Measurements from ENCODE around the gene GMEB2. TPM values are rescaled to one million over a fixed set of nuclear protein-coding genes. Genes with fewer than 3 reads are reported as not detected.

GMEB2 gene
- total RNA-seq, 1 experiment from 2014 or later: 17.0 TPM

DNA sequence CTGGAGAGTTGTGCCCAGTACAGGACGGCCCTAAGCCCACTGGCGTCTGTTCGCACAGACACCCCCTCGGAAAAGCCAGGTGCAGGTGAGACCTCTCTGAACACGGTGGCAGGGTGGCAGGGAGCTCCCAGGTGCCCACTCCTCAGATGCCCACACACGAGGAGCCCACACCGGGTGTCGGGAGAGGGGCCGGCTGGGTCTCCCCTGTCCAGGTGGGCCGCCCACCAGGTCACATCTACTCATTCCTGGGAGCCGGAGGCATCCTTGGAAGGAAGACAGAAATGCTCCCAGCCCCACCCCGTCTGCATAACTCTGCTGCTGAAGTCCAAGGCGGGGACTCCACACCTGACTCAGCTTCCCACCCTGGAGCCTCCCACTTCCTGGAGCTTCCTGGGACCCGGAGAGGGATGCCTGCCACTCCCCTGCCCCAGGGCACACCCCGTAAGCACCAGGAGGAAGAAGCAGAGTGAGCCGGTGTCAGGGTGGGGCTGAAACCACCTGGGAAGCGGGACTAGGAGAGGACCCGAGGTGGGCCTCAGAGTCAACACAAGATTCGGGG is 81.9 kb downstream of the GMEB2 start:
- DNase-seq: no peak
- Histone ChIP-seq H3K4me3 (ENCODE audit: insufficient read depth, low read depth, low read length) (no peak overlapping the region), H3K27me3 (ENCODE audit: control insufficient read depth, insufficient read depth, low read length) (no peaks in the 10 kb centered on the region), H3K36me3 (replicated peaks; ENCODE audit: control insufficient read depth, insufficient read depth, low read length) (no peaks in the 10 kb centered on the region)

DNA sequence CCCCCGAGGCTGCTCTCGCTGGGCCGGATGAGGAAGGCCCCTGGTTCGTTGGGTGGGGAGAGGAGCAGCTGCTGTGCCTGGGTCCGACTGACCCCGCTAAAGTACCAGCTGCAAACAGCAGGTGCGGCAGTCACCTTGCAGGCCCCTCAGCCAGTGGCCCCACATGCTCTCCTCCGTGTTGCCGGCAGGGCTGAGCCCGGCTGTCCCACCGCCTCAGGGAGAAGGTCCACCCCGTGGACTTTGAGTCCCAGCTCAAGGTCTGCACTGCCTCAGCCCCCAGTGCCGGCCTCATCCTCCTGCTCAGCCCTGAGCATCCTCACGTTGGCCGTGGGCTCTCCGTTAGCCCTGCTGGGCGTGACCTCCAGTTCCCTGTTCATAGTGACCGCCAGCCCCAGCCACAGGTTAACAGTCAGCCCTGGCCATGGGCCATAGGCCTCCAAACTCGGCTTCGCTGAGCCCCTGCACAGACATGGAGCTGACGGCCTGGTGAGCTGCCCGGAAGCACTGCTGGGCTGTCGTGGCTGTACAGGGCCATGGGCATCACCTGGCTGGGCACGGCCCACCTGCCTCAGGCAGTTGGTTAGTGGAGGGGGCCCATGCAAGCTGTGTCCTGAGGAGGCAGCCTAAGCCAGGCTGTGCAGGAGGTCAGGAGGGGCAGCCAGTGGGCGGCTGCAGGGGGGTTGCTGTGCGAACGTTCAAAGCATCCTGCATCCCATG is 82.5 kb downstream of the GMEB2 start:
- H3K27me3 ChIP-seq (ENCODE audit: control insufficient read depth, insufficient read depth, low read length): no peaks in the 10 kb centered on the region
- DNase-seq: no peak
- H3K36me3 ChIP-seq (replicated peaks; ENCODE audit: control insufficient read depth, insufficient read depth, low read length): no peaks in the 10 kb centered on the region
- no peak overlapping the region for H3K4me3 ChIP-seq (ENCODE audit: insufficient read depth, low read depth, low read length)

DNA sequence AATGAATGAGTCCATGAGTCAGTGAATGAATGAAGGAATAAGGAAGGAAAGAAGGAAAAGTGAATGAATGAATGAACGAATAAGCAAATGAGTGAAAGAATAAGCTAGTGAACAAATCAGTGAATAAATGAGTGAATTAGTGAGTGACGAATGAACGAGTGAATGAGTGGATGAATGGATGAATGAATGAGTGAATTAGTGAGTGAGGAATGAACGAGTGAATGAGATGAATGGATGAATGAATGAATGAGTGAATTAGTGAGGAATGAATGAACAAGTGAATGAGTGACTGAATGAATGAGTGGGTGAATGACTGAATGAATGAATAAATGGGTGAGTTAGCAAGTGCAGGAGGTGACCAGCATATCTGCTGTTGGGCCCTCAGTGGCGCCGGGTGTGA is 83.2 kb downstream of the GMEB2 start:
- no peak for DNase-seq
- Histone ChIP-seq H3K4me3 (ENCODE audit: insufficient read depth, low read depth, low read length) (no peak overlapping the region), H3K36me3 (replicated peaks; ENCODE audit: control insufficient read depth, insufficient read depth, low read length) (no peaks in the 10 kb centered on the region), H3K27me3 (ENCODE audit: control insufficient read depth, insufficient read depth, low read length) (no peaks in the 10 kb centered on the region)

DNA sequence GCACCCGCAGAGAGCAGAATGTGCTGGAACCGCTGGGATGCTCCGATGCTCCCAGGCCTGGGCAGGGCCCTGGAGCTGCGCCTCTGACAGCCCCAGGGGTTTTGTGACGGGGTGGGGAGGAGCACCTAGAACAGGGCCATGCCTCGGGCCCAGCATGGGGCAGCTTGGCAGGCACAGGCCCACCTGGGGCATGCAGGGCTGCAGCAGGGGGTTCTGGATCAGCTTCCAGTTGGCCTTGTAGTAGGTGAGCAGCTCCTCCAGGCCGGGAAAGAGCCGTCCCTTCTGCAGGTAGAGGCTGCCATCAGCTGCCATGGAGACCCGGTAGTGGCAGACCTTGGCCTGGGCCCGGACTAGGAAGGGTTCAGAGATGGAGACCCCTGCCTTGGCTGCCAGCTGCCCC is 83.8 kb downstream of the GMEB2 start:
- no peak overlapping the region for H3K4me3 ChIP-seq (ENCODE audit: insufficient read depth, low read depth, low read length)
- no peaks in the 10 kb centered on the region for H3K36me3 ChIP-seq (replicated peaks; ENCODE audit: control insufficient read depth, insufficient read depth, low read length)
- H3K27me3 ChIP-seq (ENCODE audit: control insufficient read depth, insufficient read depth, low read length): no peaks in the 10 kb centered on the region
- DNase-seq: no peak

DNA sequence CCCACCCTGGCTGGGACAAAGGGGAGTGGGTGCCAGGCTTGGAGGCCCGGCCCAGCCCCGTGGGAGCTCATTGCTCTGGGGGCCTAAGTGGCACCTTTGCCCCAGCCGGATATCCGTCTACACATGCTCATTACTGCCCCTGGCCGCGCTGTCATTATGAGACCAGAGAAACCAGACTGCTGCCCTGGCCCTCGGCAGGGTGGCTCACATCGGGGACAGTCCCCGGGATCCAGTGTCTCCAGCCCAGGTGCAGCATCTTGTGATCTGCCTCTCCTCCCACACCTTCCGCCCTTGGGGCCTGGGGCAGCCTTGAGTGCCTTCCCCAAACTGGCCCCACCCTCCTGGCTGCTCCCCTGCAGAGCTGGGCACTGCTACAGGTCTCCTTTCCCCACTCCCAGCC is 84.2 kb downstream of the GMEB2 start:
- no peaks in the 10 kb centered on the region for H3K27me3 ChIP-seq (ENCODE audit: control insufficient read depth, insufficient read depth, low read length)
- no peak for DNase-seq
- no peaks in the 10 kb centered on the region for H3K36me3 ChIP-seq (replicated peaks; ENCODE audit: control insufficient read depth, insufficient read depth, low read length)
- no peak overlapping the region for H3K4me3 ChIP-seq (ENCODE audit: insufficient read depth, low read depth, low read length)

- H3K27me3 ChIP-seq (ENCODE audit: control insufficient read depth, insufficient read depth, low read length): no peaks in the 10 kb centered on the region
- no peak for DNase-seq
- H3K4me3 ChIP-seq (ENCODE audit: insufficient read depth, low read depth, low read length): no peak overlapping the region
- no peaks in the 10 kb centered on the region for H3K36me3 ChIP-seq (replicated peaks; ENCODE audit: control insufficient read depth, insufficient read depth, low read length)
Observed at GRCh38 chr20:63542031-63542559, 84.8 kb downstream of the GMEB2 start.

DNA sequence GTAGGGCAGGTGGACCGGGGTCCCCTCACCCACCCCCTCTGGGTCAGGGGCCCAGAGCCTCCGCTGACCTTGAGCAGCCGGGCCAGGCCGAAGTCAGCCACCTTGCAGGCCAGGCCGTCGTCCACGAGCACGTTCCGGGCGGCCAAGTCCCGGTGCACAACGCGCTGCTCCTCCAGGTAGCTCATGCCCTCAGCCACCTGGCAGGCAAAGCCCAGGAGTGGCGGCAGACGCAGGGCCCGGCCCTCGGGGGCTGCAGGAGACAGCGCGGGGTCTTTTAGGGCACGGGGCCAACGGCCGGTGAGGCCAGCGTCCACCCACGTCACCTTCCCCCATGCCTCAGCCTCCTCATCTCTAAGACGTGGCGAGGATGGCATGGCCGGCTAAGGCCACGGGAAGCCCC is 85.5 kb downstream of the GMEB2 start:
- no peak for DNase-seq
- no peak overlapping the region for H3K4me3 ChIP-seq (ENCODE audit: insufficient read depth, low read depth, low read length)
- no peaks in the 10 kb centered on the region for H3K36me3 ChIP-seq (replicated peaks; ENCODE audit: control insufficient read depth, insufficient read depth, low read length)
- H3K27me3 ChIP-seq (ENCODE audit: control insufficient read depth, insufficient read depth, low read length): no peaks in the 10 kb centered on the region

DNA sequence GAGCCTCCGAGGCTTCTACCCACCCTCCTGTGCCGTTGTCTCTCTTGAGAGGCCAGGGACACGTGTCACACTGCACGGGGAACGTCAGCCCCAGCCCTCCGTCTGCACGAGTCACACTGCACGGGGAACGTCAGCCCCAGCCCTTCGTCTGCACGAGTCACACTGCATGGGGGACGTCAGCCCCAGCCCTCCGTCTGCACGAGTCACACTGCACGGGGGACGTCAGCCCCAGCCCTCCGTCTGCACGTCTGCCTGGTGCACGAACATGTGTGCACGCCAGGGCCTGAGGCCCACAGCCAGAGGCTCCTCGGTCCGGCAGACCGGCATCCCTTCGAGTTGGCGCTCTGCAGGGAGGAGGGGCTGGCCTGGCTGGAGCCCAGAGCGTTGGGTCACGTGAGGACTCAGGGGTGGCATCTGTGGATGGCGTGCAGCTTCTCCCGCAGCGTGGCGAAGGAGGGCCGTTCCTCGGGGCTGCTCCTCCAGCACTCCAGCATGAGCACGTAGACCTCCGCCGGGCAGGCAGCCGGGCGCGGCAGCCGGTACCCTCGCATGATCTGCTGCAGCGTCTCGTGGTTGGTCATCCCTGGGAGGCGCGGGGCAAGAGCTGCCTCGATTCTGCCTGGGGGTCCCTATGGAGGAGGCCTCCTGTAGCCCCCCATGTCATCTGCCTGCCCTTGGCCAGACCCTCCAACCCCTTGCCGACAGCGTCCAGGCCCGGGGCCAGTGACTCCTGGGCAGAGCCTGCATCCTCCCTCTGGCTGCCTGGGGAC is 86.3 kb downstream of the GMEB2 start:
- H3K36me3 ChIP-seq (replicated peaks; ENCODE audit: control insufficient read depth, insufficient read depth, low read length): no peaks in the 10 kb centered on the region
- no peak for DNase-seq
- H3K27me3 ChIP-seq (ENCODE audit: control insufficient read depth, insufficient read depth, low read length): no peaks in the 10 kb centered on the region
- H3K4me3 ChIP-seq (ENCODE audit: insufficient read depth, low read depth, low read length): no peak overlapping the region

DNA sequence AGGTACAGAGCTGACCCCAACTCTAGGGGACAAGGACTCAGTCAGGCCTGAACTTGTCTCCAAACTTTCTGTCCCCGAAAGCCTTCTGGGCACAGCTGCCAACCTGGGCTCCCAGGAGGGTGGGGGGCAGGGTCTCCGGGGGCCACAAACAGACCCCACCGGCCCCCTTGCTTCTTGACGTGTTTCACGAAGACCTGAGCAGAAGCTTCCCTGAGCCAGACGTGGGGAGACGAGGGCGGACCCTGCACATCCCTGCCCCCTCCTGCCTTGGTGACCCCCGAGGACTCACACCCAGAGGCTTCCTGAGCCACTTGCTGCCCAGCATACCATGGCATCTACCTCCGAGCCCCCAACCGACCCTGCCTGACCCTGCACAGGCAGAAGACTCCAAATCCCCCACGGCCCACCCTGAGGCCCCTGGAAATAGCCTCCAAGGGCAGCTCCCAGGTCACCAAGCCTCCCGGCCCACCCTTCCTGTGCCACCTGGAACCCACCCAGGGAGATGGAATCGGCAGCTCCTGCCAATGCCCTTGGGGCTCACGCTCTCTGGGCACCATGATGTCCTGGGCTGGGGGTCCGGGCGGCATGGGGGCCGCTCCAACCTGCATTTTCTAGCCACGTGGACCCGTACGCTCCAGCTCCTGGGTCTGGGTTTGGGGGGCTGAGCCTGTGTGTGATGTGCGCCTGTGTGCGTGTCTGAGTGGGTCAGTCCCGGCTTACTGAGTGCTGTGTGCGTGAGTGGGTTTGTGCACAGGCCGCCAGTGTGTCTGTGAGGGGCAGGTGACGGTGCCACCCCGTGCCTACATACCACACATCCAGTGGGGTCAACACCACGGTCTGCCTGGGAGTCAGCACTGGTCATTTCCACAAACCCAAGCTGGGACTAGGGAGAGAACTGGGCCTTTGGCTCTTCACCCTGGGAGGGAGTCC is 87.2 kb downstream of the GMEB2 start:
- no peaks in the 10 kb centered on the region for H3K36me3 ChIP-seq (replicated peaks; ENCODE audit: control insufficient read depth, insufficient read depth, low read length)
- no peak overlapping the region for H3K4me3 ChIP-seq (ENCODE audit: insufficient read depth, low read depth, low read length)
- no peak for DNase-seq
- H3K27me3 ChIP-seq (ENCODE audit: control insufficient read depth, insufficient read depth, low read length): no peaks in the 10 kb centered on the region

GRCh38 chr20:63539092-63539430 is 87.8 kb downstream of the GMEB2 start:
- no peaks in the 10 kb centered on the region for H3K27me3 ChIP-seq (ENCODE audit: control insufficient read depth, insufficient read depth, low read length)
- no peak overlapping the region for H3K4me3 ChIP-seq (ENCODE audit: insufficient read depth, low read depth, low read length)
- no peak for DNase-seq
- H3K36me3 ChIP-seq (replicated peaks; ENCODE audit: control insufficient read depth, insufficient read depth, low read length): no peaks in the 10 kb centered on the region

GRCh38 chr20:63538204-63539091 is 88.5 kb downstream of the GMEB2 start:
- H3K4me3 ChIP-seq (ENCODE audit: insufficient read depth, low read depth, low read length): peak overlapping the region; percentile 21
- no peaks in the 10 kb centered on the region for H3K27me3 ChIP-seq (ENCODE audit: control insufficient read depth, insufficient read depth, low read length)
- no peaks in the 10 kb centered on the region for H3K36me3 ChIP-seq (replicated peaks; ENCODE audit: control insufficient read depth, insufficient read depth, low read length)
- peak; percentile 84 for DNase-seq
